Cardiac muscle cell (in vitro differentiated cells and primary cell): ENCODE measurements around the gene SBNO1. TPM values are rescaled to one million over a fixed set of nuclear protein-coding genes. Genes with fewer than 3 reads are reported as not detected.

ENCODE experiments used
- DNase-seq, 2 donors: peaks; one replicate each; pipeline versions ENCODE4 v3.0.0 to v3.0.0-alpha.2; 2010 to 2017; ENCODE audit warnings: low read depth in 1 of 2, low spot score in 1 of 2
- H3K27ac ChIP-seq: fragments of 200-600 bp; sonication (generic); 2 replicates; pipeline ENCODE4 v1.5.1; 2016
- H3K27me3 ChIP-seq: fragments of 200-600 bp; sonication (generic); 2 replicates; pipeline ENCODE4 v1.6.0; 2016; ENCODE audit warnings: control low read depth
- H3K36me3 ChIP-seq: fragments of 200-600 bp; sonication (generic); 2 replicates; pipeline ENCODE4 v1.5.1; 2016; ENCODE audit warnings: control low read depth
- H3K4me1 ChIP-seq: fragments of 200-600 bp; sonication (generic); 2 replicates; pipeline ENCODE4 v1.8.1; 2017; ENCODE audit warnings: low read depth, mild to moderate bottlenecking, mixed run types
- H3K4me3 ChIP-seq: fragments of 200-600 bp; sonication (generic); 2 replicates; pipeline ENCODE4 v1.5.1; 2016; ENCODE audit warnings: mild to moderate bottlenecking
- H3K9me3 ChIP-seq: fragments of 200-600 bp; sonication (generic); 2 replicates; pipeline ENCODE4 v1.5.1; 2017; ENCODE audit warnings: low read depth, mild to moderate bottlenecking, control low read depth
- CTCF ChIP-seq: IDR thresholded peaks from 2 replicates; pipeline ENCODE4 v1.5.1; 2012; ENCODE audit warnings: low read depth, mild to moderate bottlenecking, low read length
- polyA plus RNA-seq: library from polyadenylated mRNA; unstranded; fragments of >200 nt; fragmentation: Nextera tagmentation; extraction: Ambion mirVana; gene quantifications from 2 replicates; pipeline ENCODE4 v1.2.1, GENCODE V29; 2016
- total RNA-seq: library from RNA; depleted of rRNA; stranded (reverse); fragments of >200 nt; gene quantifications from 2 replicates; pipeline ENCODE4 v1.2.3, GENCODE V29; 2016

The SBNO1 gene
- total and polyA plus RNA-seq, 2 experiments from 2014 or later = 10.4 to 17.7 TPM

DNA sequence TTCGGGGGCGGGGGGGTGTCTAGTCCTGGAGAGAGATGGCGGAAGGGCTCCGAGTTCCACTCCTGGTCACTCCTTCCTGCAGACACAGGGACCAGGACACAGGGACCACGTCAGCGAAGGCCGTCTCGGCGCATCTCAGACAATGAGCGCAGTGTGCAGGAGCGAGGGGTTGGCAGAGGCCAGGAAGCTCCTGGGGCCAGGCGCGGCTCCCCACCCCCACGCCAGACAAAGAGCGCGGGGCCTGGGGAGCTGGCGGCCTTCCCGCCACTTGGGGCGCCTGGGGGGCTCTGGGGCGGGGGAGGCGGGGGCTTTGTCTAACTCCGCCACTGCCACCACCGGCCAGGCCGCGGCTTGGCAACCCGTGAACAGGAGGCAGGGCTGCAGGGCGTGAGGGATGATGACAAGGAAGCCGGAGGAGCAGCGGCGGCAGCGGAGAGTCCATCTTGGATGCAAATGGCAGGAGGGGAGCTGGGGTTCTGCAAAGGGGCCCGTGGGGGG lies 95.2 kb downstream of the SBNO1 start:
- H3K9me3 ChIP-seq = no peaks in the 10 kb centered on the region
- TF ChIP-seq CTCF = peak; percentile 2
- no peaks in the 10 kb centered on the region for H3K36me3 ChIP-seq
- no peaks in the 10 kb centered on the region for H3K4me1 ChIP-seq
- peak overlapping the region; percentile 58 for H3K27ac ChIP-seq
- DNase-seq = peak; percentile 66 to 85
- no peaks in the 10 kb centered on the region for H3K27me3 ChIP-seq
- H3K4me3 ChIP-seq = peak overlapping the region; percentile 88

DNA sequence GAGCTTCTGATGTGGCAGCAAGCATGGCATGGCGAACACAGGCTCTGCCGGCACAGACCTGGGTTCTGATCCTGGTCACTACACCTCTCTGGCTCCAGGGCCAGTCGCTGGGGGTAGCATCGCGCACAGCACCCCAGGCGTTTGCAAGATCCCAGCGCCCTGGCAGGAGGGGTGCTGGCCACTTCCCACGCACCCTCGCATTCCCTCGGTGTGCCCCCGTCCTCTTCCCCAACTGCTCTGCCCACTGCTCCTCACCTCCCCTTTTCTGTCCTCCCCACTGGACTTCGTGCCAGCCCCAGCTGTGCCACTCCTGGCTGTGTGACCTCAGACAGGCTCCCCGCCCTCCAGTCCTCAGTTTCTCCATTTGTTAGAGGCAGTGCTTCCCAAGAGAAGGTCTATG lies 95.8 kb downstream of the SBNO1 start:
- H3K27me3 ChIP-seq = no peaks in the 10 kb centered on the region
- no peaks in the 10 kb centered on the region for H3K4me1 ChIP-seq
- no peaks in the 10 kb centered on the region for H3K9me3 ChIP-seq
- H3K27ac ChIP-seq = peak overlapping the region; percentile 58
- H3K36me3 ChIP-seq = no peaks in the 10 kb centered on the region
- no peak for DNase-seq
- no peak for TF ChIP-seq CTCF
- no peak overlapping the region for H3K4me3 ChIP-seq

- Histone ChIP-seq H3K9me3 (no peaks in the 10 kb centered on the region), H3K4me1 (no peaks in the 10 kb centered on the region), H3K27ac (no peak overlapping the region), H3K4me3 (no peak overlapping the region), H3K36me3 (no peaks in the 10 kb centered on the region), H3K27me3 (no peaks in the 10 kb centered on the region)
- TF ChIP-seq CTCF = no peak
- no peak for DNase-seq
Observed at GRCh38 chr12:123267991-123268843, 96.4 kb downstream of the SBNO1 start.

- Histone ChIP-seq H3K27ac (no peak overlapping the region), H3K4me3 (no peak overlapping the region), H3K36me3 (peaks cover 4% of the 10 kb centered on the region), H3K4me1 (no peaks in the 10 kb centered on the region), H3K9me3 (no peaks in the 10 kb centered on the region), H3K27me3 (no peaks in the 10 kb centered on the region)
- no peak for TF ChIP-seq CTCF
- no peak for DNase-seq
Observed at GRCh38 chr12:123267335-123267920, 97.2 kb downstream of the SBNO1 start.

DNA sequence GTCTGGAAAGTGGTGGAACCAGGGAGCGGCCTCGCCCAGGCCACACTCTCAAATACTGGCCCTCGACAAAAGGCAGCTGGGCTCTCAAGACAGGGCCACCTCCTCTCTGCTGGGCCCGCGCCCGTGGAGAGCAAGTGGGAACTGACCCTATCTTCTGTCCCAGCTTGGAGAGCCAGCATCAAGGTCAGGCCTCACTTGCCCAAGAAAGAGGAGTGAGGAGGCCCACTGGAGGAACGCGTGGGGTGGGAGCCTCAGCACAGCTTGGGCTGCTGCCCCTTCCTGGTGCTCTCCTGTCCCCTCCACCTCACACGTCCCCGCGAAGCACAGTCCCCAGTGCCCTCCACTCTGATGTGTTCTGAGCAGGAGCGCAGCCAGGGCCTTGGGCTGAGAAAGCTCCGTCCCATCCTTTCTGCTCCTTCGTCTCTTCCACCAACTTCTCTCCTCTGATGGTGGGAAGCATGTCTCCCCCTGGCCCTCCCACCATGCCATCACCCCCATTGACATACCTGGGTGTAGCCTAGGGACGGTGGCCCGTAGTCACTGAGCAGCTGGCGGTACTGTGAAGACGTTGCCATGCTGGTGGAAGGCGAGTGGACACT lies 97.9 kb downstream of the SBNO1 start:
- TF ChIP-seq CTCF = no peak

More for the DNA sequence above, 97.9 kb downstream of the SBNO1 start:
- H3K36me3 ChIP-seq = peaks cover 10% of the 10 kb centered on the region
- no peak for DNase-seq
- H3K9me3 ChIP-seq = no peaks in the 10 kb centered on the region
- no peak overlapping the region for H3K4me3 ChIP-seq
- H3K27me3 ChIP-seq = no peaks in the 10 kb centered on the region
- no peaks in the 10 kb centered on the region for H3K4me1 ChIP-seq
- H3K27ac ChIP-seq = no peak overlapping the region
